RWPE2 (cell line): ENCODE measurements around the gene E2F3.
A peak's percentile ranks its signal among the peaks of the same experiment; 100 is the strongest.

ENCODE experiments used
- ATAC-seq: fragments of 200-7000 bp; cut with Tn5 transposase; 3 replicates; pipeline ENCODE4 v1.9.1; 2021; ENCODE audit warnings: low read depth
- DNase-seq: peaks from one replicate; pipeline ENCODE4 v3.0.0-alpha.2; 2020; ENCODE audit warnings: low spot score
- H3K27ac ChIP-seq: fragments of 450-650 bp; 2 replicates; pipeline ENCODE4 v1.5.1; 2017; ENCODE audit warnings: mild to moderate bottlenecking; ENCODE audit not compliant: poor library complexity, severe bottlenecking
- H3K27me3 ChIP-seq: fragments of 250-450 bp; sonication (Bioruptor Pico); 2 replicates; pipeline ENCODE4 v1.5.1; 2021; ENCODE audit warnings: mild to moderate bottlenecking, moderate library complexity; ENCODE audit not compliant: insufficient read depth, poor library complexity, severe bottlenecking
- H3K36me3 ChIP-seq: fragments of 250-450 bp; sonication (Bioruptor Pico); 2 replicates; pipeline ENCODE4 v1.5.1; 2020; ENCODE audit warnings: low read depth, mild to moderate bottlenecking, moderate library complexity
- H3K4me1 ChIP-seq: fragments of 250-450 bp; sonication (Bioruptor Pico); 2 replicates; pipeline ENCODE4 v1.5.1; 2021; ENCODE audit warnings: mild to moderate bottlenecking, moderate library complexity; ENCODE audit not compliant: insufficient read depth, poor library complexity, severe bottlenecking
- H3K4me3 ChIP-seq: fragments of 250-450 bp; sonication (Bioruptor Pico); 2 replicates; pipeline ENCODE4 v1.5.1; 2021; ENCODE audit warnings: mild to moderate bottlenecking, moderate library complexity; ENCODE audit not compliant: severe bottlenecking
- H3K9me3 ChIP-seq: fragments of 250-450 bp; sonication (Bioruptor Pico); 2 replicates; pipeline ENCODE4 v1.5.1; 2021; ENCODE audit warnings: mild to moderate bottlenecking, moderate library complexity; ENCODE audit not compliant: severe bottlenecking
- CTCF ChIP-seq: fragments of 450-650 bp; IDR thresholded peaks from one replicate; pipeline ENCODE4 v1.5.1; 2017; ENCODE audit warnings: mild to moderate bottlenecking, moderate library complexity; ENCODE audit not compliant: poor library complexity, severe bottlenecking

E2F3 gene

GRCh38 chr6:20367743-20368485, 33.8 kb upstream of the E2F3 start:
- DNase-seq = no peak
- no peaks in the 10 kb centered on the region for H3K27me3 ChIP-seq
- no peak for TF ChIP-seq CTCF
- H3K4me3 ChIP-seq = no peak overlapping the region
- no peaks in the 10 kb centered on the region for H3K4me1 ChIP-seq
- no peaks in the 10 kb centered on the region for H3K9me3 ChIP-seq
- ATAC-seq = no peak
- H3K36me3 ChIP-seq = no peaks in the 10 kb centered on the region
- no peak overlapping the region for H3K27ac ChIP-seq

DNA sequence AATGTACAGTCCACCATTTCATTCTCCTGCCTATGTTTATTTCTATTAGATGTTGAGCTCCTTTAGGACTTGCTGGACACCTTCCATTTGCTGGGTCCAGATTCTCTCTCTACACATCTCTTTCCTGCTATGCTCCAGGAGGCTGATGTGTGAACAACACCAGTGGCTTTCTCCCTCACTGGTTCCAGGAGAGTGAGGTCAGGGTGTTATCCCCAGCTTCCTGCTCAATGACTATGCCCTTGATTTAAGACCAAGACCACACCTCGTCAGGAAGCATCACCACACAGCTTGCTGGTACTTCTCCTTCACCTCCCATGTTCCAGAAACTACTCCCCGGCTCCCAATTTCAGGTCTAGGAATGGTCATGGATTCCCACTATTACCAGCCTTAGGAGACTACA, 31.3 kb upstream of the E2F3 start:
- no peaks in the 10 kb centered on the region for H3K9me3 ChIP-seq
- no peaks in the 10 kb centered on the region for H3K4me1 ChIP-seq
- H3K27me3 ChIP-seq = no peaks in the 10 kb centered on the region
- H3K36me3 ChIP-seq = no peaks in the 10 kb centered on the region
- H3K27ac ChIP-seq = no peak overlapping the region
- ATAC-seq (no peak), DNase-seq (no peak)
- no peak for TF ChIP-seq CTCF
- H3K4me3 ChIP-seq = no peak overlapping the region

DNA sequence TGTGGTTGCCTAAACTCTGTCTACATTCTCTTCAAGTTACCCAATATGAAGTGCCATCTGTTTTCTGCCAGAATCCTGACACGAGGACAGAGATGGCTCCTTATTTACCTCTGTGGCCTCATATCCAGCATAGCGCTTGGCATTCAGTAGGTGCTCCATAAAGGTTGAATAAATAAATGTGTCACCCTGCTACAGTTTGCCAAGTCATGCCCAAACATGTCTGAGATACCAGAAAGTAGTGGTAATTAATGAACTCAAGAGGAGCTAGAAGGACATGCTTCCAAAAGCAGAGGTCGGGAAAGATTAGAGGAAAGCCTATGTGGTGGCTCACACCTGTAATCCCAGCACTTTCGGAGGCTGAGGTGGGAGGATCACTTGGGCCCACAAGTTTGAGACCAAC, 30.9 kb upstream of the E2F3 start:
- Histone ChIP-seq H3K27me3 (no peaks in the 10 kb centered on the region), H3K27ac (no peak overlapping the region), H3K4me3 (no peak overlapping the region), H3K36me3 (no peaks in the 10 kb centered on the region), H3K9me3 (no peaks in the 10 kb centered on the region), H3K4me1 (no peaks in the 10 kb centered on the region)
- ATAC-seq (no peak), DNase-seq (no peak)
- no peak for TF ChIP-seq CTCF

DNA sequence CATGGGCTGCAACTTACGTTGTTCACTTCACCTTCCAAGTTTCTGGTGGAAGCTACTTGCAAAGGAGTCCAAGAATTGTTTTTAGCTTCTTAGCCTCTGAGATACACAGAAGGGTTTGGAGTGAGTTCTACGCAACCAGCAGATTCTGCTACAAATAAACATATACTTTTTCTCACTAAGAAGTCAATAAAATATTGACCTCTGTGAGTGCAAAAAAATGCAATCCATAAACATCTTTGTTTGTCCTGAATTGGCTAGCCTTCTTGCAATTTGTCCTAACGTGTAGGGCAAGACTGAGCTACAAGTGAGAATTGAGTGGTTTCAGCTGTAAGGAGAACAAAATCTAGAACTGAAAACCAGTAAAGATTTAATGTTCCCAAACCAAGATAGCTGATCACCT, 26.2 kb upstream of the E2F3 start:
- Histone ChIP-seq H3K27ac (no peak overlapping the region), H3K4me3 (no peak overlapping the region), H3K9me3 (no peaks in the 10 kb centered on the region), H3K4me1 (peaks cover 8% of the 10 kb centered on the region), H3K36me3 (no peaks in the 10 kb centered on the region), H3K27me3 (no peaks in the 10 kb centered on the region)
- TF ChIP-seq CTCF = no peak
- DNase-seq = no peak
- ATAC-seq = no peak

- ATAC-seq (peak; percentile 82), DNase-seq (no peak)
- Histone ChIP-seq H3K9me3 (no peaks in the 10 kb centered on the region), H3K27me3 (no peaks in the 10 kb centered on the region), H3K27ac (no peak overlapping the region), H3K36me3 (no peaks in the 10 kb centered on the region), H3K4me3 (no peak overlapping the region), H3K4me1 (peaks cover 8% of the 10 kb centered on the region)
- no peak for TF ChIP-seq CTCF
Observed at GRCh38 chr6:20377623-20378265, 23.9 kb upstream of the E2F3 start.
